Measurements from ENCODE around the gene TASP1. TPM values are rescaled to one million over a fixed set of nuclear protein-coding genes. Genes with fewer than 3 reads are reported as not detected.

The TASP1 gene
- total and polyA plus RNA-seq, 10 of the 15 experiments (the other 5 are each of a cell fraction or from before 2014, with no cell fraction given): 7.4 to 17.8 (median 10.5) TPM

DNA sequence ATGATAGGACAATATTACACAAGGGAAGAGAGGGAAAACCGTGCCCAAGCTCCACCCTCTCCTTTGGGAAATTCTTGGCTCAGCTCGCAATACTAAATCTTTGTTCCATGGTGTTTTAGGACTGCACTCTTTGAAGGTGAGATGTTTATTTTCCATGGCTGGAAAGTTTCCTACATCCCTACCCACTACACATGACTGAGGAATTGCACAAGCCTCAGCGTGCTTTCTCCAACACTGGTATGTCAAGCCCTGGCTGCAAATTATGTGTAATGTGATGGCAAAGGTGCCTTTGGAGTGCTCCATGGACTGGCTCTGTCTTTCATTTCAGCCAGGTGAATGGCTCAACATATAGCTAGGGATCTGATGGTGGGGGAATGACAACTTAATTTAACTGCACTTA lies 283.3 kb downstream of the TASP1 start:
- no peaks in the 10 kb centered on the region for H3K9me3 ChIP-seq (replicated peaks; ENCODE audit: control insufficient read depth, insufficient read depth, low read length)
- H3K4me3 ChIP-seq: no peak overlapping the region
- H4K20me1 ChIP-seq (ENCODE audit: control insufficient read depth, insufficient read depth): no peaks in the 10 kb centered on the region
- H3K79me2 ChIP-seq (ENCODE audit: control insufficient read depth, insufficient read depth, low read length): no peaks in the 10 kb centered on the region
- POLR2A ChIA-PET: no interaction called here
- no peak overlapping the region for H2AFZ ChIP-seq (ENCODE audit: control insufficient read depth, low read depth, low read length)
- DNase-seq (ENCODE audit: low read depth, low spot score) (no peak), FAIRE-seq (no peak), ATAC-seq (no peak)
- SMC1A ChIA-PET (ENCODE audit: uncharacterized antibody, unreplicated experiment): interaction anchor here (0.6 to 1.8 kb wide), 5 partner anchors 9 to 497 kb away, joined by 3 to 7 read pairs (median 3); no protein-coding TSS in a partner anchor
- no peak overlapping the region for H3K27ac ChIP-seq (ENCODE audit: control insufficient read depth, insufficient read depth)
- no peaks in the 10 kb centered on the region for H3K4me1 ChIP-seq (ENCODE audit: control insufficient read depth, insufficient read depth, low read length)
- RAD21 ChIA-PET (ENCODE audit: unreplicated experiment): interaction anchor here (1.6 to 1.8 kb wide), 4 partner anchors 14 to 32 kb away, joined by 4 to 12 read pairs (median 6); no protein-coding TSS in a partner anchor
- 44% methylated on average over 3 of the region's 3 CpGs for WGBS (ENCODE audit: insufficient coverage, insufficient replicate concordance, low lambda C conversion rate, missing lambda C conversion rate)
- no peak overlapping the region for H3K4me2 ChIP-seq (ENCODE audit: control insufficient read depth, insufficient read depth)
- BruUV-seq (replicated peaks): no TSS peak
- no peaks in the 10 kb centered on the region for H3K27me3 ChIP-seq (replicated peaks in 1 of 2; ENCODE audit: control insufficient read depth in 2 of 2, insufficient read depth in 2 of 2, low read length in 1 of 2)
- intact Hi-C loops (cut with micrococcal nuclease; ENCODE audit: unreplicated experiment) (no loop called here), in situ Hi-C loops (cut with MboI) (no loop called here)
- CTCF ChIA-PET: interaction anchor here (1.2 to 2.6 kb wide), 3 partner anchors 9 to 21 kb away, joined by 3 to 9 read pairs (median 3); no protein-coding TSS in a partner anchor
- H3K9ac ChIP-seq (ENCODE audit: control insufficient read depth, insufficient read depth, low read length): no peak overlapping the region
- H3K36me3 ChIP-seq (ENCODE audit: control insufficient read depth in 2 of 2, insufficient read depth in 2 of 2, low read length in 1 of 2): no peaks in the 10 kb centered on the region
- TF ChIP-seq TAF1 (IDR thresholded peaks at IDR 0.05; ENCODE audit: borderline replicate concordance, low read depth, low read length) (no peak), EED (IDR thresholded peaks at IDR 0.05; ENCODE audit: low read depth) (no peak), MTA2 (IDR thresholded peaks at IDR 0.05; ENCODE audit: low read depth) (no peak), POLR2AphosphoS2 (IDR thresholded peaks at IDR 0.05; ENCODE audit: low read depth, low read length) (no peak), PBX3 (IDR thresholded peaks at IDR 0.05; ENCODE audit: insufficient replicate concordance, low read depth, low read length) (no peak), JUND (IDR thresholded peaks at IDR 0.05; ENCODE audit: low read depth, low read length) (no peak), ZBTB40 (IDR thresholded peaks at IDR 0.05; ENCODE audit: borderline replicate concordance) (no peak), JUNB (IDR thresholded peaks at IDR 0.05) (no peak), BRCA1 (IDR thresholded peaks at IDR 0.05; ENCODE audit: low read depth, low read length) (no peak), GABPA (IDR thresholded peaks at IDR 0.05; ENCODE audit: low read depth) (no peak), E2F8 (IDR thresholded peaks at IDR 0.05; ENCODE audit: low read depth, partially characterized antibody) (no peak)
- TF ChIP-seq, protein P1, sequence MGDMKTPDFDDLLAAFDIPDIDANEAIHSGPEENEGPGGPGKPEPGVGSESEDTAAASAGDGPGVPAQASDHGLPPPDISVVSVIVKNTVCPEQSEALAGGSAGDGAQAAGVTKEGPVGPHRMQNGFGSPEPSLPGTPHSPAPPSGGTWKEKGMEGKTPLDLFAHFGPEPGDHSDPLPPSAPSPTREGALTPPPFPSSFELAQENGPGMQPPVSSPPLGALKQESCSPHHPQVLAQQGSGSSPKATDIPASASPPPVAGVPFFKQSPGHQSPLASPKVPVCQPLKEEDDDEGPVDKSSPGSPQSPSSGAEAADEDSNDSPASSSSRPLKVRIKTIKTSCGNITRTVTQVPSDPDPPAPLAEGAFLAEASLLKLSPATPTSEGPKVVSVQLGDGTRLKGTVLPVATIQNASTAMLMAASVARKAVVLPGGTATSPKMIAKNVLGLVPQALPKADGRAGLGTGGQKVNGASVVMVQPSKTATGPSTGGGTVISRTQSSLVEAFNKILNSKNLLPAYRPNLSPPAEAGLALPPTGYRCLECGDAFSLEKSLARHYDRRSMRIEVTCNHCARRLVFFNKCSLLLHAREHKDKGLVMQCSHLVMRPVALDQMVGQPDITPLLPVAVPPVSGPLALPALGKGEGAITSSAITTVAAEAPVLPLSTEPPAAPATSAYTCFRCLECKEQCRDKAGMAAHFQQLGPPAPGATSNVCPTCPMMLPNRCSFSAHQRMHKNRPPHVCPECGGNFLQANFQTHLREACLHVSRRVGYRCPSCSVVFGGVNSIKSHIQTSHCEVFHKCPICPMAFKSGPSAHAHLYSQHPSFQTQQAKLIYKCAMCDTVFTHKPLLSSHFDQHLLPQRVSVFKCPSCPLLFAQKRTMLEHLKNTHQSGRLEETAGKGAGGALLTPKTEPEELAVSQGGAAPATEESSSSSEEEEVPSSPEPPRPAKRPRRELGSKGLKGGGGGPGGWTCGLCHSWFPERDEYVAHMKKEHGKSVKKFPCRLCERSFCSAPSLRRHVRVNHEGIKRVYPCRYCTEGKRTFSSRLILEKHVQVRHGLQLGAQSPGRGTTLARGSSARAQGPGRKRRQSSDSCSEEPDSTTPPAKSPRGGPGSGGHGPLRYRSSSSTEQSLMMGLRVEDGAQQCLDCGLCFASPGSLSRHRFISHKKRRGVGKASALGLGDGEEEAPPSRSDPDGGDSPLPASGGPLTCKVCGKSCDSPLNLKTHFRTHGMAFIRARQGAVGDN (IDR thresholded peaks at IDR 0.05): no peak

Data from GM12878 (cell line).